Erythroblast (primary cell): Measurements from ENCODE around the gene CHMP5.

Source experiments
- GATA1 ChIP-seq: IDR thresholded peaks from 2 replicates; pipeline ENCODE4 v1.6.1; 2011; ENCODE audit warnings: low read depth, mild to moderate bottlenecking, control low read depth, low read length, moderate library complexity
- POLR2A ChIP-seq: IDR thresholded peaks from 2 replicates; pipeline ENCODE4 v1.6.1; 2011; ENCODE audit warnings: mild to moderate bottlenecking, low read length

- TF ChIP-seq POLR2A (no peak), GATA1 (no peak)
Measured at GRCh38 chr9:33256236-33256635, 8.6 kb upstream of the CHMP5 start.
